Subcutaneous abdominal adipose tissue (tissue), 5 donors: ENCODE data around the gene GTPBP2.
"Not testable (repeated sequence)": the region's sequence is repeated elsewhere in the genome, so short reads cannot be mapped to it uniquely, and the experiment has no call there.

Experiments
- H3K27ac ChIP-seq: one replicate; pipeline ENCODE4 v1.7.0; 2013; ENCODE audit warnings: low read depth, mild to moderate bottlenecking, inconsistent platforms, low read length, moderate library complexity
- H3K27me3 ChIP-seq, 5 donors: one replicate each; pipeline ENCODE4 v1.7.0; 2013; ENCODE audit warnings: low read length in 5 of 5, inconsistent platforms in 1 of 5; ENCODE audit not compliant: control insufficient read depth in 5 of 5, insufficient read depth in 4 of 5
- H3K36me3 ChIP-seq, 5 donors: one replicate each; pipeline ENCODE4 v1.7.0; 2013; ENCODE audit warnings: low read length in 5 of 5; ENCODE audit not compliant: control insufficient read depth in 5 of 5, insufficient read depth in 5 of 5
- H3K4me1 ChIP-seq, 5 donors: one replicate each; pipeline ENCODE4 v1.7.0; 2013; ENCODE audit warnings: low read length in 5 of 5, mild to moderate bottlenecking in 3 of 5, moderate library complexity in 1 of 5; ENCODE audit not compliant: control insufficient read depth in 5 of 5, insufficient read depth in 5 of 5
- H3K4me3 ChIP-seq, 5 donors: one replicate each; pipeline ENCODE4 v1.7.0; 2013; ENCODE audit warnings: low read length in 5 of 5, low read depth in 1 of 5
- H3K9ac ChIP-seq, 5 donors: one replicate each; pipeline ENCODE4 v1.7.0; 2013; ENCODE audit warnings: low read length in 5 of 5, mild to moderate bottlenecking in 4 of 5, moderate library complexity in 3 of 5
- H3K9me3 ChIP-seq, 5 donors: one replicate each; pipeline ENCODE4 v1.7.0; 2013; ENCODE audit warnings: low read length in 5 of 5; ENCODE audit not compliant: control insufficient read depth in 5 of 5
- donor health status: healthy.
- donor health status: healthy.
- donor health status: healthy.
- donor health status: healthy.
- donor health status: healthy.

Gene GTPBP2

GRCh38 chr6:43635387-43636307 lies 6.6 kb upstream of the GTPBP2 start, which contains the start of gene MAD2L1BP:
MAD2L1BP (plus strand) TSS chr6:43635840; CDS start chr6:43635876, 36 bp downstream.
- H3K27ac ChIP-seq, result peak within 1 kb of the TSS; percentile 85
- H3K4me1 ChIP-seq, result peaks cover 4 to 33% (median 29%) of the 10 kb centered on the region in 5 donors
- no peaks in the 10 kb centered on the region for H3K27me3 ChIP-seq
- peak within 1 kb of the TSS; percentile 89 to 99 (median 98) for H3K4me3 ChIP-seq
- H3K9me3 ChIP-seq, result no peaks in the 10 kb centered on the region
- peaks cover 8 to 17% (median 17%) of the 10 kb centered on the region in 5 donors for H3K36me3 ChIP-seq
- peak within 1 kb of the TSS; percentile 91 to 98 (median 92) for H3K9ac ChIP-seq

- H3K9me3 ChIP-seq, result no peaks in the 10 kb centered on the region
- no peaks in the 10 kb centered on the region for H3K27me3 ChIP-seq
- H3K9ac ChIP-seq, result no peak overlapping the region
- H3K4me1 ChIP-seq, result peaks cover 9 to 40% (median 35%) of the 10 kb centered on the region in 5 donors
- H3K36me3 ChIP-seq, result peaks cover 4 to 9% (median 8%) of the 10 kb centered on the region in 5 donors
- H3K27ac ChIP-seq, result no peak overlapping the region
- peak overlapping the region in 2 of 5 donors; percentile 89 to 99 for H3K4me3 ChIP-seq
Observed at GRCh38 chr6:43634702-43635303, 5.7 kb upstream of the GTPBP2 start.

- not testable (repeated sequence) for H3K9me3 ChIP-seq, H3K27me3 ChIP-seq, H3K27ac ChIP-seq, H3K4me3 ChIP-seq, H3K9ac ChIP-seq, H3K36me3 ChIP-seq
- H3K4me1 ChIP-seq, result peaks cover 16 to 48% (median 44%) of the 10 kb centered on the region in 5 donors
Observed at GRCh38 chr6:43633002-43633401, 3.9 kb upstream of the GTPBP2 start.

GRCh38 chr6:43630980-43631619 lies 2.0 kb upstream of the GTPBP2 start:
- H3K27ac ChIP-seq, result peak overlapping the region; percentile 99
- no peak overlapping the region for H3K9ac ChIP-seq
- no peaks in the 10 kb centered on the region for H3K9me3 ChIP-seq
- H3K4me1 ChIP-seq, result peaks cover 20 to 49% (median 43%) of the 10 kb centered on the region in 5 donors
- H3K27me3 ChIP-seq, result peaks cover 0 to 4% (median 0%) of the 10 kb centered on the region in 5 donors
- H3K4me3 ChIP-seq, result no peak overlapping the region
- peaks cover 0 to 5% (median 3%) of the 10 kb centered on the region in 5 donors for H3K36me3 ChIP-seq

- Histone ChIP-seq H3K9ac (peak overlapping the region; percentile 64 to 98 (median 89)), H3K27ac (peak overlapping the region; percentile 99), H3K4me1 (peaks cover 20 to 42% (median 38%) of the 10 kb centered on the region in 5 donors), H3K4me3 (peak overlapping the region; percentile 74 to 96 (median 86)), H3K27me3 (peaks cover 0 to 4% (median 0%) of the 10 kb centered on the region in 5 donors), H3K9me3 (no peaks in the 10 kb centered on the region), H3K36me3 (peaks cover 0 to 19% (median 17%) of the 10 kb centered on the region in 5 donors)
Observed at GRCh38 chr6:43629505-43630300, 639 bp upstream of the GTPBP2 start.

GRCh38 chr6:43628393-43629103 lies 516 bp downstream of the GTPBP2 start:
- peaks cover 0 to 4% (median 0%) of the 10 kb centered on the region in 5 donors for H3K27me3 ChIP-seq
- peaks cover 20 to 42% (median 38%) of the 10 kb centered on the region in 5 donors for H3K4me1 ChIP-seq
- peaks cover 0 to 31% (median 28%) of the 10 kb centered on the region in 5 donors for H3K36me3 ChIP-seq
- H3K9me3 ChIP-seq, result no peaks in the 10 kb centered on the region
- peak overlapping the region; percentile 82 to 97 (median 96) for H3K4me3 ChIP-seq
- H3K27ac ChIP-seq, result peak overlapping the region; percentile 99
- H3K9ac ChIP-seq, result peak overlapping the region; percentile 92 to 100 (median 97)

- Histone ChIP-seq H3K9me3 (no peaks in the 10 kb centered on the region), H3K9ac (peak overlapping the region; percentile 39 to 96 (median 91)), H3K4me1 (peaks cover 20 to 42% (median 38%) of the 10 kb centered on the region in 5 donors), H3K27ac (peak overlapping the region; percentile 99), H3K27me3 (peaks cover 0 to 4% (median 0%) of the 10 kb centered on the region in 5 donors), H3K36me3 (peaks cover 0 to 44% (median 41%) of the 10 kb centered on the region in 5 donors), H3K4me3 (peak overlapping the region; percentile 38 to 96 (median 56))
Observed at GRCh38 chr6:43627008-43627825, 1.8 kb downstream of the GTPBP2 start.

- peaks cover 0 to 4% (median 0%) of the 10 kb centered on the region in 5 donors for H3K27me3 ChIP-seq
- peaks cover 0 to 61% (median 58%) of the 10 kb centered on the region in 5 donors for H3K36me3 ChIP-seq
- peaks cover 20 to 42% (median 37%) of the 10 kb centered on the region in 5 donors for H3K4me1 ChIP-seq
- H3K9ac ChIP-seq, result peak overlapping the region in 2 of 5 donors; percentile 2 to 27
- H3K27ac ChIP-seq, result peak overlapping the region; percentile 99
- no peaks in the 10 kb centered on the region for H3K9me3 ChIP-seq
- H3K4me3 ChIP-seq, result no peak overlapping the region
Observed at GRCh38 chr6:43625393-43625992, 3.6 kb downstream of the GTPBP2 start.
